ENCODE results near the gene MYO1D. TPM values are rescaled to one million over a fixed set of nuclear protein-coding genes. Genes with fewer than 3 reads are reported as not detected.

Gene MYO1D
- total RNA-seq, 1 experiment from 2014 or later, result 57.2 TPM

DNA sequence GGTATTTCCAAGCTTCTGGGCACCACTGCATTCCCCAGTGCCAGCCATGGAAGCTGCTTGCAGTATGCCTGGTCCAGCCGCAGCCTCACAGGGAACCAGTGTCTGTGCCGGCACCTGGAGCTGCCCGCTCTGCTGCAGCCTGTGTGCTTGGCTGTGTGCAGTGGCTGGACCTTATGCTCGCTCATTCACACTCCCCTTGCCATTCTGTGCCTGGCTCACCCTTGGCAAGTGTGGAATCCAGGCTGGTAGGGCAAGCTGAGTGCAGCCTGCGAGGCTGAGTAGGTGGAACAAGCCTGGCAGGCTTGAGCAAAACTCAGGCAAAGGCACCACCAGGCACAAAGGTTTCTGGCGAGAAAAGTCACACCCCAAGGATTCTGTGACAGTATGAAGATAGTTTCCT lies 144.0 kb downstream of the MYO1D start:
- BruUV-seq (replicated peaks), result no TSS peak
- CTCF ChIA-PET, result interaction anchor here (0.6 kb wide), 1 partner anchor 132 kb away, joined by 3 read pairs; no protein-coding TSS in a partner anchor
- no peak for DNase-seq
- H3K27ac Mint-ChIP-seq (ENCODE audit: unreplicated experiment), result no peak overlapping the region
- intact Hi-C loops (cut with micrococcal nuclease; ENCODE audit: unreplicated experiment), result no loop called here
- TF ChIP-seq, protein P1, sequence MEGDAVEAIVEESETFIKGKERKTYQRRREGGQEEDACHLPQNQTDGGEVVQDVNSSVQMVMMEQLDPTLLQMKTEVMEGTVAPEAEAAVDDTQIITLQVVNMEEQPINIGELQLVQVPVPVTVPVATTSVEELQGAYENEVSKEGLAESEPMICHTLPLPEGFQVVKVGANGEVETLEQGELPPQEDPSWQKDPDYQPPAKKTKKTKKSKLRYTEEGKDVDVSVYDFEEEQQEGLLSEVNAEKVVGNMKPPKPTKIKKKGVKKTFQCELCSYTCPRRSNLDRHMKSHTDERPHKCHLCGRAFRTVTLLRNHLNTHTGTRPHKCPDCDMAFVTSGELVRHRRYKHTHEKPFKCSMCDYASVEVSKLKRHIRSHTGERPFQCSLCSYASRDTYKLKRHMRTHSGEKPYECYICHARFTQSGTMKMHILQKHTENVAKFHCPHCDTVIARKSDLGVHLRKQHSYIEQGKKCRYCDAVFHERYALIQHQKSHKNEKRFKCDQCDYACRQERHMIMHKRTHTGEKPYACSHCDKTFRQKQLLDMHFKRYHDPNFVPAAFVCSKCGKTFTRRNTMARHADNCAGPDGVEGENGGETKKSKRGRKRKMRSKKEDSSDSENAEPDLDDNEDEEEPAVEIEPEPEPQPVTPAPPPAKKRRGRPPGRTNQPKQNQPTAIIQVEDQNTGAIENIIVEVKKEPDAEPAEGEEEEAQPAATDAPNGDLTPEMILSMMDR (IDR thresholded peaks at IDR 0.05; ENCODE audit: unreplicated experiment), result no peak
- peaks cover 2% of the 10 kb centered on the region for H3K9me3 Mint-ChIP-seq (ENCODE audit: low read depth, unreplicated experiment)
- H3K36me3 Mint-ChIP-seq (ENCODE audit: insufficient read depth, unreplicated experiment), result no peaks in the 10 kb centered on the region
- H3K4me3 Mint-ChIP-seq (ENCODE audit: low read depth, unreplicated experiment), result no peak overlapping the region
- no peaks in the 10 kb centered on the region for H3K27me3 Mint-ChIP-seq (ENCODE audit: unreplicated experiment)
- no peaks in the 10 kb centered on the region for H3K4me1 Mint-ChIP-seq (ENCODE audit: low read depth, unreplicated experiment)

DNA sequence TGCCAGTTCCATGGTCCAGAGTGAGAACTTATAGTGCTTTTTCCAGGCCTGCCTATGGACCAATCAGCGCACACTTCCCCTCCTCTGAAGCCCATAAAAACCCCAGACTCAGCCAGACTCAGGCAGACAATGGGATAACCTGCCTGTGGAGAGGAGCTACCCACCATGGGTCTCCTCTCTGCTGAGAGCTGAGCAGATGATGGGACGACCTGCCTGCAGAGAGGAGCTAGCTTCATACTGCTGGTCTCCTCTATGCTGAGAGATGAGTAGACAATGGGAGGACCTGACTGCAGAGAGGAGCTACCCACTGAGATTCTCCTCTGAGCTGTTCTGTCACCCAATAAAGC lies 144.7 kb downstream of the MYO1D start:
- H3K36me3 Mint-ChIP-seq (ENCODE audit: insufficient read depth, unreplicated experiment), result no peaks in the 10 kb centered on the region
- peaks cover 2% of the 10 kb centered on the region for H3K9me3 Mint-ChIP-seq (ENCODE audit: low read depth, unreplicated experiment)
- CTCF ChIA-PET, result interaction anchor here (0.6 kb wide), 1 partner anchor 132 kb away, joined by 3 read pairs; no protein-coding TSS in a partner anchor

DNA sequence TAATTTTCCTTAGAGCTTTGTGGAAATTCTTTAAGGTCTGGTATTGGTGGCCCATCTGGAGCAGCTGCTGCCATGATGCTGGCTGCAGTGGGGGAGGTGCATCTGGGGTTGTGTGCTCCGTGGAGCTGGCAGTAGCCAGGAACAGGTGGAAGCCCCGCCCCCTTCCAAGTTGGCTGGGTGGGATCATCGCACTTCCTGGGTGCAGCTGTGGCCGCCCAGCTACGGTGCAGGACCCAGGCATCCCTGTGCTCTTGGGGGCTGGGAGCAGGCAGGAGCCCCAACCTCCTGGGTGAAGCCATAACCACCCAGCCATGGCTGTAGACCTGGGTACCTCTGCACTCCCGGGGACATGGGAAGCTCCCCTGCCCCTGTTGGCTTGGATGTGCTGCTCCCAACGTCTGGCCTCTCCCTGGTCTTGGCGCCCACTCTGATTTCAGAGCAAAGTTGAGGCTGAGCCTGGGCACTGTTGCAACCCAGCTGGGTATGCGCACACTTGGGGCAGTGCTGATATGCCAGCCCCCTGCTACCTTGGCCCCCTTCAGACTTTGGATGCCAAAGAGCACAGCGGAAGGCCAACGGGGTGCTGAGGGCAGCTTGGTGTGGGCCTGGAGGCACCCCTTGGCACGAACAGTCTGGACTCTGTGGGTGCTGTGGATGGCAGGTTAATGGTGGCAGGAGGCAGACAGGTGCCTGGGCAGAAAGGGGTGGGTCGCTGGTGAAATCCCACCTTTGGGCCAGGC lies 145.2 kb downstream of the MYO1D start:
- BruUV-seq (replicated peaks), result no TSS peak
- intact Hi-C loops (cut with micrococcal nuclease; ENCODE audit: unreplicated experiment), result no loop called here
- Mint-ChIP-seq H3K4me1 (ENCODE audit: low read depth, unreplicated experiment) (no peaks in the 10 kb centered on the region), H3K27ac (ENCODE audit: unreplicated experiment) (no peak overlapping the region), H3K36me3 (ENCODE audit: insufficient read depth, unreplicated experiment) (no peaks in the 10 kb centered on the region), H3K4me3 (ENCODE audit: low read depth, unreplicated experiment) (no peak overlapping the region), H3K9me3 (ENCODE audit: low read depth, unreplicated experiment) (peaks cover 2% of the 10 kb centered on the region), H3K27me3 (ENCODE audit: unreplicated experiment) (no peaks in the 10 kb centered on the region)
- no peak for DNase-seq
- TF ChIP-seq, protein P1 (IDR thresholded peaks at IDR 0.05; ENCODE audit: unreplicated experiment), result no peak
- CTCF ChIA-PET, result no interaction called here

More for the DNA sequence above, 144.7 kb downstream of the MYO1D start:
- no peak overlapping the region for H3K27ac Mint-ChIP-seq (ENCODE audit: unreplicated experiment)
- H3K4me3 Mint-ChIP-seq (ENCODE audit: low read depth, unreplicated experiment), result no peak overlapping the region
- intact Hi-C loops (cut with micrococcal nuclease; ENCODE audit: unreplicated experiment), result no loop called here
- TF ChIP-seq, protein P1 (IDR thresholded peaks at IDR 0.05; ENCODE audit: unreplicated experiment), result no peak
- BruUV-seq (replicated peaks), result no TSS peak
- H3K4me1 Mint-ChIP-seq (ENCODE audit: low read depth, unreplicated experiment), result no peaks in the 10 kb centered on the region
- no peak for DNase-seq
- H3K27me3 Mint-ChIP-seq (ENCODE audit: unreplicated experiment), result no peaks in the 10 kb centered on the region

DNA sequence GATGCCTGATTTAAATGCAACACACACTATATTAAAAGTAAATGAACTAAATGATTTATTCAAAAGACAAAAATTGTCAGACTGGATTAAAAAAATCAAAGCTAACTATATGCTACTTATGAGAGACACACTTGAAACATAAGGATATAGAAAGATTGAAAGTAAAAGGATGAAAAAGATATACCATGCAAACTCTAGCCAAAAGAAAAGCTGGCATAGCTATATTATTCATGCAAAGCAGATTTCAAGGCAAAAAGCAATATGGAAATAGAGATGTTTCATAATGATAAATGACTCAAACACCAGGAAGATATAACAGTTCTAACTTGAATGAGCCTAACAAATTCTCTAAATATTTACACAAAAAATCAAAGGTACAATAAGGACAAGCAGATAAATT lies 149.2 kb downstream of the MYO1D start:
- H3K27me3 Mint-ChIP-seq (ENCODE audit: unreplicated experiment), result no peaks in the 10 kb centered on the region
- CTCF ChIA-PET, result no interaction called here
- DNase-seq, result no peak
- TF ChIP-seq, protein P1 (IDR thresholded peaks at IDR 0.05; ENCODE audit: unreplicated experiment), result no peak
- no peak overlapping the region for H3K4me3 Mint-ChIP-seq (ENCODE audit: low read depth, unreplicated experiment)
- intact Hi-C loops (cut with micrococcal nuclease; ENCODE audit: unreplicated experiment), result no loop called here
- BruUV-seq (replicated peaks), result no TSS peak
- H3K4me1 Mint-ChIP-seq (ENCODE audit: low read depth, unreplicated experiment), result no peaks in the 10 kb centered on the region
- H3K36me3 Mint-ChIP-seq (ENCODE audit: insufficient read depth, unreplicated experiment), result no peaks in the 10 kb centered on the region
- no peak overlapping the region for H3K27ac Mint-ChIP-seq (ENCODE audit: unreplicated experiment)
- H3K9me3 Mint-ChIP-seq (ENCODE audit: low read depth, unreplicated experiment), result peaks cover 6% of the 10 kb centered on the region
